IPS-15b (cell line): Measurements from ENCODE around the gene ZNRF3.
"Not testable (repeated sequence)": the region's sequence is repeated elsewhere in the genome, so short reads cannot be mapped to it uniquely, and the experiment has no call there.

Experiments
- H3K27me3 ChIP-seq: one replicate; pipeline ENCODE4 v1.6.1; 2013; ENCODE audit warnings: low read length; ENCODE audit not compliant: control insufficient read depth, insufficient read depth
- H3K36me3 ChIP-seq: one replicate; pipeline ENCODE4 v1.6.1; 2013; ENCODE audit warnings: low read length; ENCODE audit not compliant: control insufficient read depth, insufficient read depth
- H3K4me1 ChIP-seq: one replicate; pipeline ENCODE4 v1.6.1; 2013; ENCODE audit warnings: mild to moderate bottlenecking, low read length; ENCODE audit not compliant: control insufficient read depth, insufficient read depth
- H3K4me3 ChIP-seq: one replicate; pipeline ENCODE4 v1.5.1; 2013; ENCODE audit warnings: low read depth, low read length
- H3K9ac ChIP-seq: one replicate; pipeline ENCODE4 v1.6.1; 2013; ENCODE audit warnings: low read depth, mild to moderate bottlenecking, low read length
- H3K9me3 ChIP-seq: one replicate; pipeline ENCODE4 v1.6.1; 2013; ENCODE audit warnings: mild to moderate bottlenecking, low read length; ENCODE audit not compliant: control insufficient read depth, insufficient read depth

The ZNRF3 gene

GRCh38 chr22:28885939-28886338 lies 2.6 kb downstream of the ZNRF3 start:
- H3K27me3 ChIP-seq, result no peaks in the 10 kb centered on the region
- H3K9ac ChIP-seq, result no peak overlapping the region
- no peaks in the 10 kb centered on the region for H3K9me3 ChIP-seq
- H3K36me3 ChIP-seq, result no peaks in the 10 kb centered on the region
- H3K4me3 ChIP-seq, result no peak overlapping the region
- peaks cover 14% of the 10 kb centered on the region for H3K4me1 ChIP-seq

GRCh38 chr22:28886679-28887078 lies 3.3 kb downstream of the ZNRF3 start:
- not testable (repeated sequence) for H3K36me3 ChIP-seq, H3K9ac ChIP-seq, H3K4me3 ChIP-seq, H3K27me3 ChIP-seq, H3K9me3 ChIP-seq
- H3K4me1 ChIP-seq, result peaks cover 14% of the 10 kb centered on the region

DNA sequence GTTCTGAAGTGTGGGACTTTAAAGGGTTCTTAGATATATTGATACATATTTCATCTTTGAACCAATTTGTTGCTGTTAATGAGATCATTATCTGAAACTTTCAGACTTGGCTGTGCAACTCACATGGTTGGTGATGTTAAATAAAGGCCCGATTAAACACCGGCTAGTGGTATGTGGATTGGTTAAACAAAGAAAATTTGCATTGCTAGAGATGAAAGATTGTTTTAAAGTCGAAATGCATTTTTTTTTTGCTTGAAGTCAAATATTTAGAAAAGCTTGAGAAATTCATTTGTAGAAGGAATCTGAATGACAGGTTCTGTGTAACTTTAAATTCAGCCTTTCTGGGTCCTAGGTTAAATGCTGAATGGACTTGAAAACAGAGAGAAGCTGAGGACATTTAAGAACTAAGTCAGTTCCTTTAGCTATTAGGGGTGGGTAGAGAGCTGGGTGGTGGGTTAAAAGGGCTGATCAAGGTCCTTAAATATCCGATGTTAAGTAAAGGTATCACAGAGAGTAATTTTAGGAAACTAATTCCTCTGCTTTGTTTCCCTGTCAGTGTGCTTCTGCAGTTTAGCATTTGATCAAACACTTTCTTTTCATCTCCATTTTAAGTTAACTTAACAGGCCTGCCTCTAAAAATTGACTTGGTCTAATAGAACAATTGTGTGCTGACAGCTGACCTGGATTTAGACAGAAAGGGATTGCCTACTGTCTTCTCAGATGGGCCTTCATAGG lies 4.5 kb downstream of the ZNRF3 start:
- Histone ChIP-seq H3K36me3 (no peaks in the 10 kb centered on the region), H3K27me3 (no peaks in the 10 kb centered on the region), H3K9ac (no peak overlapping the region), H3K4me1 (peaks cover 14% of the 10 kb centered on the region), H3K9me3 (no peaks in the 10 kb centered on the region), H3K4me3 (no peak overlapping the region)

GRCh38 chr22:28889478-28890024 lies 6.2 kb downstream of the ZNRF3 start:
- Histone ChIP-seq H3K4me1 (peaks cover 14% of the 10 kb centered on the region), H3K27me3 (no peaks in the 10 kb centered on the region), H3K4me3 (no peak overlapping the region), H3K9ac (no peak overlapping the region), H3K9me3 (no peaks in the 10 kb centered on the region), H3K36me3 (no peaks in the 10 kb centered on the region)

- Histone ChIP-seq H3K4me3 (no peak overlapping the region), H3K27me3 (no peaks in the 10 kb centered on the region), H3K36me3 (no peaks in the 10 kb centered on the region), H3K9me3 (no peaks in the 10 kb centered on the region), H3K4me1 (peaks cover 14% of the 10 kb centered on the region), H3K9ac (no peak overlapping the region)
Measured at GRCh38 chr22:28891156-28891733, 7.9 kb downstream of the ZNRF3 start.

GRCh38 chr22:28892175-28892731 lies 8.9 kb downstream of the ZNRF3 start:
- Histone ChIP-seq H3K27me3 (no peaks in the 10 kb centered on the region), H3K36me3 (no peaks in the 10 kb centered on the region), H3K9ac (no peak overlapping the region), H3K4me3 (no peak overlapping the region), H3K9me3 (no peaks in the 10 kb centered on the region), H3K4me1 (peaks cover 21% of the 10 kb centered on the region)

GRCh38 chr22:28893810-28894209 lies 10.4 kb downstream of the ZNRF3 start:
- Histone ChIP-seq H3K27me3 (no peaks in the 10 kb centered on the region), H3K9ac (no peak overlapping the region), H3K9me3 (no peaks in the 10 kb centered on the region), H3K4me3 (no peak overlapping the region), H3K36me3 (no peaks in the 10 kb centered on the region), H3K4me1 (peaks cover 19% of the 10 kb centered on the region)

DNA sequence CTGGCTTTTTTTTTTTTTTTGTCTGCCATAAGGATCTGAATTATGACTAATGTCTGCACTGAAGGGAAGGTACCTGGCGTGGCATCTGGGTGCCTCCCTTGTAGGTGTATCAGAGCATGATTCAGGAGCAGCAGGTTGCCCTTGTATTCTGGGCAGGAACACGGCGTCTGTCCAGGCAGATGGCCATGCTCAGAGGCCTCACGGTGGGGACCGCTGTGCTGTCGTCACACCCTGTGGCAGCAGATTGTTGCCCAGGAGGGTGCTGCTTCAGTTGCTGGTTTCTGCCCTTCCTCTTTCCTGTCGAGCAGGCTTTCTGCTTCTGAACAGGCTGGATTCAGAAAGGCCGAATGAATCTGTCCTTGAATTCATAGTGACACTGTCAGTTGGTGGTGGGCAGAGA lies 11.0 kb downstream of the ZNRF3 start:
- Histone ChIP-seq H3K9me3 (no peaks in the 10 kb centered on the region), H3K9ac (no peak overlapping the region), H3K4me1 (peaks cover 19% of the 10 kb centered on the region), H3K36me3 (no peaks in the 10 kb centered on the region), H3K4me3 (no peak overlapping the region), H3K27me3 (no peaks in the 10 kb centered on the region)

- H3K4me1 ChIP-seq, result peaks cover 21% of the 10 kb centered on the region
Measured at GRCh38 chr22:28894807-28895206, 11.4 kb downstream of the ZNRF3 start.

DNA sequence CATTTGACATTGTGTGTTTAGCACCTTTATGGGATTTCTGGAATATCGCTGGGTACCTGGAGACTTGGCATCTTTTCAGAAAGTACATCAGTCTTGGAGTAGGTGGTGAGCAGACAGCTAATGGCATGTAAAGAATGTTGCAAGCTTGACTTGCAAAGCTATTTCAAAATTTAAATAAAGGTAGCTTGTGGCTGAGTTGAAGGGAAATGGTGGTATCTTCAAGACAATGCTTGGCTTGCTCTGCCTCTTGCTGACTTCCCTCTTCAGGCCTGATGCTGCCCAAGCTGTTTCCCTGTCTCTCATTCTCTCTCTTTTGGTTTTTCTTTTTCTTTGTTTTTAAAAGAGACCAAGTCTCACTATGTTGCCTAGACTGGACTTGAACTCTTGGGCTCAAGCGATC lies 13.2 kb downstream of the ZNRF3 start:
- H3K4me3 ChIP-seq, result no peak overlapping the region
- H3K4me1 ChIP-seq, result peaks cover 26% of the 10 kb centered on the region
- no peaks in the 10 kb centered on the region for H3K36me3 ChIP-seq
- H3K9ac ChIP-seq, result no peak overlapping the region
- H3K9me3 ChIP-seq, result no peaks in the 10 kb centered on the region
- H3K27me3 ChIP-seq, result no peaks in the 10 kb centered on the region

More at GRCh38 chr22:28894807-28895206, 11.4 kb downstream of the ZNRF3 start:
- Histone ChIP-seq H3K36me3 (no peaks in the 10 kb centered on the region), H3K27me3 (no peaks in the 10 kb centered on the region), H3K9me3 (no peaks in the 10 kb centered on the region), H3K9ac (no peak overlapping the region), H3K4me3 (no peak overlapping the region)

DNA sequence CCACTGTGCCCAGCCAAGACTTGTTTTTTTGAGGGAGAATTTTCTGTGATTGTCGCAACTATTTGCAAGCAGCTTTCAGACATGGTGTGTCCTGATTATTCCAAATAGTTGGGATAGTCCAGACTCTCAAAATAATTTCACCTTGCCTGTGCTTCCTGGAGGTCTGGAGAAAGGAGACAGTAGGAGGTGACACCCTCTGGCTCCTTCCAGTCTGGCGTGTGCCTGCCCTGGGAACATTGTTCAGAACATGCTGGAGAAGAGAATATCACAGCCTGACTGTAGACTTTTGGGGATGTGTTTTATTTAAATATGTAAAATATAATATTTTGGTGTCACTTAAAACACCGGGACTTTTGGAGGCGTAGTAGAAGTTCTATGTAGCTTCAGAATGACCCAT lies 14.9 kb downstream of the ZNRF3 start:
- H3K36me3 ChIP-seq, result no peaks in the 10 kb centered on the region
- H3K9ac ChIP-seq, result no peak overlapping the region
- H3K4me3 ChIP-seq, result no peak overlapping the region

More for the DNA sequence above, 14.9 kb downstream of the ZNRF3 start:
- Histone ChIP-seq H3K27me3 (no peaks in the 10 kb centered on the region), H3K4me1 (peaks cover 23% of the 10 kb centered on the region), H3K9me3 (no peaks in the 10 kb centered on the region)
